ENCODE results near the gene HES2.
"Not testable (repeated sequence)": the region's sequence is repeated elsewhere in the genome, so short reads cannot be mapped to it uniquely, and the experiment has no call there.

GRCh38 chr1:6372236-6372635 is 47.5 kb downstream of the HES2 start:
- not testable (repeated sequence) for TF ChIP-seq CREB5 (CRISPR knock-in tag; IDR thresholded peaks at IDR 0.05; ENCODE audit: low read depth); TOX (CRISPR knock-in tag; IDR thresholded peaks at IDR 0.05; ENCODE audit: borderline replicate concordance); ZNF565 (CRISPR knock-in tag; conservative IDR thresholded peaks at IDR 0.05; ENCODE audit: low read depth)

All from SK-N-SH treated with all-trans-retinoic acid at 6 μM for 48 hours (cell line).